ENCODE results near the gene ESR2. TPM values are rescaled to one million over a fixed set of nuclear protein-coding genes. Genes with fewer than 3 reads are reported as not detected.

ESR2 gene
- total and polyA plus RNA-seq, 2 of the 8 experiments (the other 6 are each of a cell fraction or from before 2014, with no cell fraction given), result 0.19 to 0.23 TPM

- peak overlapping the region; percentile 16 to 80 (median 45) for H3K4me3 ChIP-seq (ENCODE audit: extremely low read depth in 1 of 4, insufficient read depth in 2 of 4, low read depth in 3 of 4, low read length in 4 of 4)
- H2AK5ac ChIP-seq (ENCODE audit: low read depth, low read length), result no peak overlapping the region
- 0 out of 2 replicates have a peak overlapping the region, but pooled peaks have one; percentile 71 for H2AFZ ChIP-seq (ENCODE audit: low read length)
- no peak overlapping the region for H2BK20ac ChIP-seq (ENCODE audit: low read length)
- no peak overlapping the region for H3K14ac ChIP-seq (ENCODE audit: insufficient read length)
- H3K4me1 ChIP-seq (replicated peaks in 1 of 4; ENCODE audit: control insufficient read depth in 3 of 4, insufficient read depth in 4 of 4, low read length in 3 of 4), result peaks cover 0 to 13% (median 7%) of the 10 kb centered on the region in 4 experiments; a peak in 3 of 7 replicates
- H3K9ac ChIP-seq (replicated peaks in 1 of 4; ENCODE audit: extremely low read depth in 1 of 4, low read depth in 3 of 4, low read length in 3 of 4), result peak overlapping the region in 3 of 4 experiments; percentile 9 to 28 (median 10); a peak in 3 of 7 replicates
- peak in 1 of 2 experiments; percentile 60 for DNase-seq (ENCODE audit: low read depth in 1 of 2, low spot score in 2 of 2)
- H4K5ac ChIP-seq (ENCODE audit: insufficient read length, low read depth, low read length), result peak overlapping the region; percentile 33
- TF ChIP-seq BACH1 (IDR thresholded peaks at IDR 0.05; ENCODE audit: low read length), result no peak
- peak; percentile 89 for TF ChIP-seq ASH2L (IDR thresholded peaks at IDR 0.05; ENCODE audit: low read length)
- peak; percentile 59; the same call in 1 of the 2 replicates for TF ChIP-seq SP1 (IDR thresholded peaks at IDR 0.05; ENCODE audit: low read depth, low read length)
- no peak overlapping the region for H3K4ac ChIP-seq (replicated peaks; ENCODE audit: insufficient read length, low read depth, low read length)
- peaks cover 0 to 31% (median 6%) of the 10 kb centered on the region in 4 experiments; a peak in 6 of 8 replicates for H3K36me3 ChIP-seq (ENCODE audit: control insufficient read depth in 2 of 4, insufficient read depth in 4 of 4, low read length in 3 of 4)
- no peaks in the 10 kb centered on the region for H4K20me1 ChIP-seq (replicated peaks in 1 of 2; ENCODE audit: control insufficient read depth in 1 of 2, insufficient read depth in 2 of 2, low read length in 2 of 2)
- H2BK12ac ChIP-seq (ENCODE audit: low read depth, low read length), result 0 out of 2 replicates have a peak overlapping the region, but pooled peaks have one; percentile 79
- no peaks in the 10 kb centered on the region for H3K27me3 ChIP-seq (replicated peaks in 1 of 4; ENCODE audit: control insufficient read depth in 3 of 4, extremely low read depth in 1 of 4, insufficient read depth in 3 of 4, low read length in 3 of 4)
- no peaks in the 10 kb centered on the region; the same call in none of the 2 replicates for H3K23me2 ChIP-seq (ENCODE audit: low read depth, low read length)
- peak overlapping the region; percentile 65 to 98 for H3K4me2 ChIP-seq (ENCODE audit: insufficient read depth in 1 of 2, low read depth in 2 of 2, low read length in 2 of 2)
- H3K79me1 ChIP-seq (ENCODE audit: low read depth, low read length), result no peaks in the 10 kb centered on the region
- peak overlapping the region; percentile 29 for H4K91ac ChIP-seq (replicated peaks; ENCODE audit: insufficient read length, low read length)
- no peak overlapping the region for H3K23ac ChIP-seq (ENCODE audit: insufficient read length)
- 53% methylated on average over 12 of the region's 12 CpGs; no CpG with 5 or more reads in 1 of the 2 experiments for WGBS, 2 experiments (ENCODE audit: extremely low coverage in 1 of 2, insufficient coverage in 1 of 2, insufficient read length in 1 of 2, insufficient replicate concordance in 2 of 2, low coverage in 1 of 2, low lambda C conversion rate in 2 of 2, missing lambda C conversion rate in 1 of 2)
- no peak overlapping the region for H4K8ac ChIP-seq (ENCODE audit: extremely low read depth, insufficient read depth, low read length)
- no peaks in the 10 kb centered on the region for H3K79me2 ChIP-seq (ENCODE audit: control insufficient read depth in 1 of 2, insufficient read depth in 2 of 2, low read length in 2 of 2)
- H2BK5ac ChIP-seq (ENCODE audit: low read depth, low read length), result peak overlapping the region; percentile 86; the same call in 1 of the 2 replicates
- POLR2A ChIA-PET (ENCODE audit: partially characterized antibody), result interaction anchor here (0.6 to 1.5 kb wide), 5 partner anchors 10 to 236 kb away, joined by 3 to 13 read pairs (median 3); no protein-coding TSS in a partner anchor
- CTCF ChIA-PET (ENCODE audit: partially characterized antibody), result interaction anchor here (0.7 to 1.5 kb wide), 5 partner anchors 9 to 117 kb away, joined by 3 to 7 read pairs (median 4); no protein-coding TSS in a partner anchor
- H3K27ac ChIP-seq (ENCODE audit: low read depth, low read length), result peak overlapping the region; percentile 33; the same call in 1 of the 2 replicates
- peak overlapping the region; percentile 56 for H2BK120ac ChIP-seq (replicated peaks; ENCODE audit: low read depth, low read length)
- peak overlapping the region; percentile 89 for H3K18ac ChIP-seq (ENCODE audit: extremely low read depth, low read length)
- H3K56ac ChIP-seq (replicated peaks; ENCODE audit: insufficient read length, low read depth, low read length), result no peak overlapping the region
- peaks cover 12 to 20% of the 10 kb centered on the region in 2 experiments; a peak in 3 of 4 replicates for H3K9me3 ChIP-seq (ENCODE audit: insufficient read depth in 2 of 2, low read depth in 1 of 2, low read length in 1 of 2)
- H2BK15ac ChIP-seq (ENCODE audit: low read length), result no peak overlapping the region
- peak; percentile 63 for FAIRE-seq
Measured at GRCh38 chr14:64186231-64187129, 107.7 kb downstream of the ESR2 start.
